Lung (tissue), 12 donors: ENCODE measurements around the gene LAP3. TPM values are rescaled to one million over a fixed set of nuclear protein-coding genes. Genes with fewer than 3 reads are reported as not detected.
"Not testable (repeated sequence)": the region's sequence is repeated elsewhere in the genome, so short reads cannot be mapped to it uniquely, and the experiment has no call there.

Experiments used
- ATAC-seq: fragments of 200-7000 bp; cut with Tn5 transposase; one replicate; pipeline ENCODE4 v1.9.1; 2020; ENCODE audit warnings: moderate number of reproducible peaks; ENCODE audit not compliant: insufficient read depth, low FRiP score
- DNase-seq, 3 donors: peaks; one replicate each; pipeline ENCODE4 v3.0.0-alpha.2; 2013 to 2017
- H3K27ac ChIP-seq, 2 donors: one replicate each; pipeline ENCODE4 v1.5.1; 2013; ENCODE audit warnings: mild to moderate bottlenecking in 2 of 2, moderate library complexity in 2 of 2, control low read depth in 1 of 2, inconsistent platforms in 1 of 2, low read depth in 1 of 2, low read length in 1 of 2
- H3K27me3 ChIP-seq, 3 donors: one replicate each; pipeline ENCODE4 v1.5.1; 2013; ENCODE audit warnings: low read length in 2 of 3; ENCODE audit not compliant: control insufficient read depth in 3 of 3, insufficient read depth in 3 of 3
- H3K36me3 ChIP-seq, 4 donors: one replicate each; pipeline ENCODE4 v1.5.1; 2013; ENCODE audit warnings: low read length in 4 of 4, mild to moderate bottlenecking in 1 of 4, moderate library complexity in 1 of 4; ENCODE audit not compliant: control insufficient read depth in 4 of 4, insufficient read depth in 4 of 4
- H3K4me1 ChIP-seq, 5 donors: one replicate each; pipeline ENCODE4 v1.5.1; 2013; ENCODE audit warnings: low read length in 5 of 5, mild to moderate bottlenecking in 2 of 5, moderate library complexity in 1 of 5; ENCODE audit not compliant: control insufficient read depth in 5 of 5, insufficient read depth in 5 of 5
- H3K4me3 ChIP-seq: one replicate; pipeline ENCODE4 v1.5.1; 2013; ENCODE audit warnings: mild to moderate bottlenecking, control low read depth, moderate library complexity
- H3K9ac ChIP-seq, 2 donors: one replicate each; pipeline ENCODE4 v1.5.1; 2013; ENCODE audit warnings: low read length in 2 of 2, control low read depth in 1 of 2; ENCODE audit not compliant: insufficient read depth in 1 of 2
- H3K9me3 ChIP-seq, 4 donors: one replicate each; pipeline ENCODE4 v1.5.1; 2013; ENCODE audit warnings: low read length in 3 of 4, mild to moderate bottlenecking in 1 of 4, moderate library complexity in 1 of 4; ENCODE audit not compliant: control insufficient read depth in 4 of 4, insufficient read depth in 3 of 4
- CTCF ChIP-seq: IDR thresholded peaks from 2 replicates; pipeline ENCODE4 v1.5.1; 2012; ENCODE audit warnings: mild to moderate bottlenecking; ENCODE audit errors: control extremely low read depth, extremely low read depth
- WGBS, 2 donors: extraction: QIAGEN DNeasy Blood & Tissue Kit; methylation state at CpG; one replicate each; pipeline ENCODE4 v1.1.7; 2013; 5-methylcytosine and 5-hydroxymethylcytosine counted together
- polyA plus RNA-seq, 2 donors: library from polyadenylated mRNA; stranded (reverse); fragments of 200-250 nt; gene quantifications; one replicate each; pipeline ENCODE4 v1.2.1, GENCODE V29; 2013
- total RNA-seq, 2 donors: library from RNA; depleted of rRNA in 1 of 2; stranded (reverse); fragments of >200 nt in 1 of 2; gene quantifications; one replicate each; pipeline ENCODE4 v1.2.1, GENCODE V29; 2014 to 2021
- donor health status: control.
- donor health status: control.
- donor health status: Bipolar disorder and iron deficiency.
- donor health status: healthy.
- donor health status: DM: yes; HTN: yes; CAD: no.

LAP3 gene
- total and polyA plus RNA-seq, 4 donors = 30.7 to 185 (median 104) TPM

- WGBS, 2 donors = 89 to 99% methylated on average over 4 of the region's 4 CpGs
- Histone ChIP-seq H3K27ac (no peak overlapping the region), H3K36me3 (no peaks in the 10 kb centered on the region), H3K9ac (no peak overlapping the region), H3K4me3 (no peak overlapping the region), H3K4me1 (peaks cover 6 to 19% (median 8%) of the 10 kb centered on the region in 5 donors), H3K27me3 (no peaks in the 10 kb centered on the region), H3K9me3 (no peaks in the 10 kb centered on the region)
- no peak for ATAC-seq
- DNase-seq = no peak
- no peak for TF ChIP-seq CTCF
Observed at GRCh38 chr4:17574206-17574605, 2.8 kb upstream of the LAP3 start.

GRCh38 chr4:17575177-17575576 is 1.8 kb upstream of the LAP3 start:
- H3K4me3 ChIP-seq, DNase-seq, H3K27ac ChIP-seq, H3K9ac ChIP-seq, H3K27me3 ChIP-seq, H3K36me3 ChIP-seq, H3K9me3 ChIP-seq, ATAC-seq: not testable (repeated sequence)
- peaks cover 6 to 19% (median 8%) of the 10 kb centered on the region in 5 donors for H3K4me1 ChIP-seq
- WGBS, 2 donors = 96 to 98% methylated on average over 12 of the region's 12 CpGs

- ATAC-seq = peak; percentile 3
- WGBS, 2 donors = 5 to 7% methylated on average over 33 of the region's 33 CpGs
- H3K4me1 ChIP-seq = peaks cover 6 to 19% (median 8%) of the 10 kb centered on the region in 5 donors
Observed at GRCh38 chr4:17577665-17578481, 875 bp downstream of the LAP3 start.

More at GRCh38 chr4:17577665-17578481, 875 bp downstream of the LAP3 start:
- TF ChIP-seq CTCF = no peak
- Histone ChIP-seq H3K27me3 (no peaks in the 10 kb centered on the region), H3K36me3 (peaks cover 5 to 12% (median 9%) of the 10 kb centered on the region in 4 donors), H3K9ac (peak overlapping the region in 1 of 2 donors; percentile 24), H3K27ac (peak overlapping the region; percentile 87 to 92), H3K9me3 (no peaks in the 10 kb centered on the region), H3K4me3 (peak overlapping the region; percentile 79)
- DNase-seq = peak in 2 of 3 donors; percentile 35 to 37
